Astrocyte (in vitro differentiated cells and primary cell): ENCODE results near the gene SLC5A8. TPM values are rescaled to one million over a fixed set of nuclear protein-coding genes. Genes with fewer than 3 reads are reported as not detected.

Experiments
- DNase-seq: peaks from one replicate; pipeline ENCODE4 v3.0.0-alpha.2; 2010; ENCODE audit warnings: low read depth
- FAIRE-seq: peaks from 2 replicates; lab custom pipeline; 2011; peaks lifted over from hg19 to GRCh38; lab: Jason Lieb, UNC
- H2AFZ ChIP-seq: 2 replicates; pipeline ENCODE4 v1.6.0; 2012; ENCODE audit warnings: low read depth, low read length, inconsistent platforms
- H3K27ac ChIP-seq: 2 replicates; pipeline ENCODE4 v1.5.1; 2011; ENCODE audit warnings: low read depth, low read length, inconsistent platforms
- H3K27me3 ChIP-seq: 2 replicates; pipeline ENCODE4 v1.6.0; 2011; ENCODE audit warnings: low read length, inconsistent platforms; ENCODE audit not compliant: insufficient read depth
- H3K36me3 ChIP-seq: 2 replicates; pipeline ENCODE4 v1.5.1; 2011; ENCODE audit warnings: low read length, inconsistent platforms; ENCODE audit not compliant: insufficient read depth
- H3K4me1 ChIP-seq: 2 replicates; pipeline ENCODE4 v1.5.1; 2011; ENCODE audit warnings: low read length, inconsistent platforms; ENCODE audit not compliant: insufficient read depth
- H3K4me2 ChIP-seq: 2 replicates; pipeline ENCODE4 v1.6.0; 2012; ENCODE audit warnings: low read length, inconsistent platforms
- H3K4me3 ChIP-seq: 2 replicates; pipeline ENCODE4 v1.5.1; 2011; ENCODE audit warnings: low read depth, mild to moderate bottlenecking, low read length, inconsistent platforms; ENCODE audit not compliant: insufficient read depth
- H3K79me2 ChIP-seq: 2 replicates; pipeline ENCODE4 v1.6.0; 2012; ENCODE audit warnings: mild to moderate bottlenecking, low read length, inconsistent platforms; ENCODE audit not compliant: insufficient read depth
- H3K9ac ChIP-seq: 2 replicates; pipeline ENCODE4 v1.6.0; 2012; ENCODE audit warnings: mild to moderate bottlenecking, low read length, inconsistent platforms
- H3K9me3 ChIP-seq: 2 replicates; pipeline ENCODE4 v1.5.1; 2012; ENCODE audit warnings: low read depth, mild to moderate bottlenecking, low read length, inconsistent platforms; ENCODE audit not compliant: insufficient read depth
- H4K20me1 ChIP-seq: 2 replicates; pipeline ENCODE4 v1.6.0; 2012; ENCODE audit warnings: low read length, inconsistent platforms; ENCODE audit not compliant: insufficient read depth
- H3K27ac Mint-ChIP-seq: one replicate; pipeline ENCODE4 v1.8.0; 2021; ENCODE audit warnings: mild to moderate bottlenecking, mixed read lengths; ENCODE audit not compliant: unreplicated experiment
- H3K27me3 Mint-ChIP-seq: one replicate; pipeline ENCODE4 v1.8.0; 2021; ENCODE audit warnings: low read depth, mixed read lengths; ENCODE audit not compliant: unreplicated experiment
- H3K36me3 Mint-ChIP-seq: one replicate; pipeline ENCODE4 v1.8.0; 2021; ENCODE audit warnings: low read depth, mixed read lengths; ENCODE audit not compliant: unreplicated experiment
- H3K4me1 Mint-ChIP-seq: one replicate; pipeline ENCODE4 v1.8.0; 2021; ENCODE audit warnings: low read depth, mixed read lengths; ENCODE audit not compliant: unreplicated experiment
- H3K4me3 Mint-ChIP-seq: one replicate; pipeline ENCODE4 v1.8.0; 2021; ENCODE audit warnings: mild to moderate bottlenecking, moderate library complexity, mixed read lengths; ENCODE audit not compliant: unreplicated experiment
- H3K9me3 Mint-ChIP-seq: one replicate; pipeline ENCODE4 v1.8.0; 2021; ENCODE audit warnings: mild to moderate bottlenecking, mixed read lengths; ENCODE audit not compliant: unreplicated experiment
- CTCF ChIP-seq: IDR thresholded peaks from 2 replicates; pipeline ENCODE4 v1.5.1; 2011; ENCODE audit warnings: low read depth, mild to moderate bottlenecking, inconsistent platforms, low read length, moderate library complexity; ENCODE audit not compliant: insufficient read depth
- EZH2 ChIP-seq: IDR thresholded peaks from 2 replicates; pipeline ENCODE4 v1.6.1; 2012; ENCODE audit warnings: mild to moderate bottlenecking, low read length, inconsistent platforms; ENCODE audit not compliant: insufficient read depth
- total RNA-seq: library from RNA; stranded (reverse); gene quantifications from 2 replicates; pipeline ENCODE4 v1.2.1, GENCODE V29; 2021

The SLC5A8 gene
- total RNA-seq, 1 donor from 2014 or later, result not detected

GRCh38 chr12:101231636-101232035 is 21.6 kb upstream of the SLC5A8 start:
- Histone ChIP-seq H3K27ac (no peak overlapping the region), H3K4me2 (no peak overlapping the region), H3K9me3 (no peaks in the 10 kb centered on the region), H3K4me1 (peaks cover 5% of the 10 kb centered on the region), H3K36me3 (no peaks in the 10 kb centered on the region), H2AFZ (no peak overlapping the region), H3K79me2 (no peaks in the 10 kb centered on the region), H4K20me1 (no peaks in the 10 kb centered on the region), H3K27me3 (no peaks in the 10 kb centered on the region), H3K4me3 (no peak overlapping the region), H3K9ac (no peak overlapping the region)
- H3K27ac Mint-ChIP-seq, result peak overlapping the region; percentile 64
- H3K27me3 Mint-ChIP-seq, result no peaks in the 10 kb centered on the region
- no peaks in the 10 kb centered on the region for H3K9me3 Mint-ChIP-seq
- TF ChIP-seq CTCF (no peak), EZH2 (no peak)
- no peak overlapping the region for H3K4me3 Mint-ChIP-seq
- no peaks in the 10 kb centered on the region for H3K36me3 Mint-ChIP-seq
- no peak for DNase-seq
- peaks cover 21% of the 10 kb centered on the region for H3K4me1 Mint-ChIP-seq
- FAIRE-seq, result no peak

- no peaks in the 10 kb centered on the region for H4K20me1 ChIP-seq
- Mint-ChIP-seq H3K4me3 (no peak overlapping the region), H3K36me3 (no peaks in the 10 kb centered on the region), H3K9me3 (no peaks in the 10 kb centered on the region), H3K4me1 (peaks cover 21% of the 10 kb centered on the region), H3K27me3 (no peaks in the 10 kb centered on the region), H3K27ac (peak overlapping the region; percentile 98)
- FAIRE-seq (peak; percentile 76), DNase-seq (peak; percentile 72)
- H3K4me1 ChIP-seq, result peaks cover 5% of the 10 kb centered on the region
- no peaks in the 10 kb centered on the region for H3K79me2 ChIP-seq
- no peak overlapping the region for H3K4me3 ChIP-seq
- no peaks in the 10 kb centered on the region for H3K9me3 ChIP-seq
- H3K9ac ChIP-seq, result no peak overlapping the region
- H3K27me3 ChIP-seq, result no peaks in the 10 kb centered on the region
- TF ChIP-seq CTCF (no peak), EZH2 (no peak)
- peak overlapping the region; percentile 21 for H3K4me2 ChIP-seq
- peak overlapping the region; percentile 33 for H2AFZ ChIP-seq
- H3K36me3 ChIP-seq, result no peaks in the 10 kb centered on the region
- peak overlapping the region; percentile 54 for H3K27ac ChIP-seq
Measured at GRCh38 chr12:101230547-101230946, 20.5 kb upstream of the SLC5A8 start.

GRCh38 chr12:101229841-101230241 is 19.8 kb upstream of the SLC5A8 start:
- Histone ChIP-seq H3K27ac (no peak overlapping the region), H3K36me3 (no peaks in the 10 kb centered on the region), H3K9me3 (no peaks in the 10 kb centered on the region), H3K4me2 (no peak overlapping the region), H2AFZ (no peak overlapping the region), H4K20me1 (no peaks in the 10 kb centered on the region), H3K9ac (no peak overlapping the region), H3K4me3 (no peak overlapping the region), H3K27me3 (no peaks in the 10 kb centered on the region), H3K4me1 (peaks cover 5% of the 10 kb centered on the region), H3K79me2 (no peaks in the 10 kb centered on the region)
- DNase-seq (no peak), FAIRE-seq (no peak)
- Mint-ChIP-seq H3K4me1 (peaks cover 21% of the 10 kb centered on the region), H3K4me3 (no peak overlapping the region), H3K27me3 (no peaks in the 10 kb centered on the region), H3K36me3 (no peaks in the 10 kb centered on the region), H3K9me3 (no peaks in the 10 kb centered on the region), H3K27ac (peak overlapping the region; percentile 98)
- TF ChIP-seq EZH2 (no peak), CTCF (no peak)
